Activated CD8-positive, alpha-beta memory T cell treated with anti-CD3 and anti-CD28 coated beads, Interleukin-2, amount 10 ng/mL, durations not matched to agents 7 days and 5 days (primary cell): ENCODE results near the gene CCDC9B. TPM values are rescaled to one million over a fixed set of nuclear protein-coding genes. Genes with fewer than 3 reads are reported as not detected.
A peak's percentile ranks its signal among the peaks of the same experiment; 100 is the strongest.

Experiments
- ATAC-seq: fragments of 150-1000 bp; cut with Tn5 transposase; one replicate; pipeline ENCODE4 v1.10.0; 2021; ENCODE audit warnings: moderate library complexity
- CTCF ChIA-PET: fragments of 350-600 bp; sonication (Branson Sonifier 250); formaldehyde crosslinking; loops from one replicate; lab custom pipeline; 2021; ENCODE audit warnings: antibody characterized with exemption; lab: Charles Lee
- DNase-seq: peaks from one replicate; pipeline ENCODE4 v3.0.0-alpha.2; 2020
- H3K27ac Mint-ChIP-seq: one replicate; pipeline ENCODE4 v1.8.0; 2021; ENCODE audit warnings: mild to moderate bottlenecking, mixed read lengths
- H3K27me3 Mint-ChIP-seq: one replicate; pipeline ENCODE4 v1.8.0; 2021; ENCODE audit warnings: mixed read lengths
- H3K36me3 Mint-ChIP-seq: one replicate; pipeline ENCODE4 v1.8.0; 2021; ENCODE audit warnings: mild to moderate bottlenecking, mixed read lengths
- H3K4me1 Mint-ChIP-seq: one replicate; pipeline ENCODE4 v1.8.0; 2021; ENCODE audit warnings: mixed read lengths
- H3K4me3 Mint-ChIP-seq: one replicate; pipeline ENCODE4 v1.8.0; 2021; ENCODE audit warnings: mild to moderate bottlenecking, moderate library complexity, mixed read lengths
- H3K9me3 Mint-ChIP-seq: one replicate; pipeline ENCODE4 v1.8.0; 2022; ENCODE audit warnings: low read depth, mixed read lengths
- total RNA-seq, 2 experiments: library from RNA; stranded (reverse); gene quantifications; one replicate each; pipeline ENCODE4 v1.2.3, GENCODE V29; 2021

Gene CCDC9B
- total RNA-seq, 2 experiments from 2014 or later: 0.45 to 1.5 TPM

GRCh38 chr15:40360015-40360414 is 19.3 kb upstream of the CCDC9B start:
- ATAC-seq (no peak), DNase-seq (no peak)
- Mint-ChIP-seq H3K27ac (no peak overlapping the region), H3K27me3 (peaks cover 9% of the 10 kb centered on the region), H3K9me3 (no peaks in the 10 kb centered on the region), H3K4me3 (no peak overlapping the region), H3K4me1 (peaks cover 9% of the 10 kb centered on the region), H3K36me3 (no peaks in the 10 kb centered on the region)
- CTCF ChIA-PET: interaction anchor here (0.6 to 6.5 kb wide), 4 partner anchors 17 to 81 kb away, joined by 4 to 49 read pairs (median 4); no protein-coding TSS in a partner anchor

- DNase-seq: peak; percentile 67
- CTCF ChIA-PET: interaction anchor here (0.7 to 6.5 kb wide), 9 partner anchors 8 to 84 kb away, joined by 3 to 49 read pairs (median 4); partner anchors contain the start of gene INAFM2
- H3K27ac Mint-ChIP-seq: no peak overlapping the region
- no peaks in the 10 kb centered on the region for H3K36me3 Mint-ChIP-seq
- peaks cover 9% of the 10 kb centered on the region for H3K4me1 Mint-ChIP-seq
- peak overlapping the region; percentile 68 for H3K4me3 Mint-ChIP-seq
- ATAC-seq: peak; percentile 58
- peaks cover 10% of the 10 kb centered on the region for H3K27me3 Mint-ChIP-seq
- no peaks in the 10 kb centered on the region for H3K9me3 Mint-ChIP-seq
These were observed 18.0 kb upstream of the CCDC9B start for GRCh38 chr15:40358471-40359353.

- Mint-ChIP-seq H3K9me3 (no peaks in the 10 kb centered on the region), H3K4me3 (peak within 1 kb of the TSS; percentile 70), H3K27me3 (peaks cover 10% of the 10 kb centered on the region), H3K27ac (no peak within 1 kb of the TSS), H3K4me1 (peaks cover 9% of the 10 kb centered on the region), H3K36me3 (no peaks in the 10 kb centered on the region)
- DNase-seq: peak; percentile 89
- CTCF ChIA-PET: interaction anchor here (0.7 to 6.5 kb wide), 13 partner anchors 9 to 322 kb away, joined by 3 to 49 read pairs (median 3); partner anchors contain the start of gene INAFM2
- ATAC-seq: peak; percentile 93
These were observed 17.2 kb upstream of the CCDC9B start, which contains the start of gene DISP2 for GRCh38 chr15:40357723-40358470. Gene DISP2, plus strand, starts transcription at chr15:40358219. Its CDS starts 103 bp downstream, at chr15:40358322.

- H3K27me3 Mint-ChIP-seq: peaks cover 10% of the 10 kb centered on the region
- H3K4me1 Mint-ChIP-seq: peaks cover 9% of the 10 kb centered on the region
- H3K9me3 Mint-ChIP-seq: no peaks in the 10 kb centered on the region
- DNase-seq: no peak
- no peaks in the 10 kb centered on the region for H3K36me3 Mint-ChIP-seq
- no peak for ATAC-seq
- CTCF ChIA-PET: interaction anchor here (0.9 to 6.5 kb wide), 10 partner anchors 10 to 322 kb away, joined by 3 to 49 read pairs (median 4); partner anchors contain the start of gene INAFM2
- H3K4me3 Mint-ChIP-seq: no peak overlapping the region
- no peak overlapping the region for H3K27ac Mint-ChIP-seq
These were observed 16.5 kb upstream of the CCDC9B start for GRCh38 chr15:40357246-40357645.

- H3K27me3 Mint-ChIP-seq: peaks cover 10% of the 10 kb centered on the region
- CTCF ChIA-PET: interaction anchor here (1.0 to 6.5 kb wide), 5 partner anchors 11 to 77 kb away, joined by 3 to 49 read pairs (median 6); no protein-coding TSS in a partner anchor
- no peak overlapping the region for H3K4me3 Mint-ChIP-seq
- H3K9me3 Mint-ChIP-seq: no peaks in the 10 kb centered on the region
- no peak overlapping the region for H3K27ac Mint-ChIP-seq
- ATAC-seq: no peak
- peaks cover 9% of the 10 kb centered on the region for H3K4me1 Mint-ChIP-seq
- no peaks in the 10 kb centered on the region for H3K36me3 Mint-ChIP-seq
- DNase-seq: no peak
These were observed 15.3 kb upstream of the CCDC9B start for GRCh38 chr15:40355976-40356585.

GRCh38 chr15:40354408-40355171 is 13.9 kb upstream of the CCDC9B start:
- CTCF ChIA-PET: interaction anchor here (0.8 to 6.5 kb wide), 9 partner anchors 10 to 75 kb away, joined by 3 to 49 read pairs (median 3); partner anchors contain the start of gene IVD
- DNase-seq (no peak), ATAC-seq (no peak)
- no peaks in the 10 kb centered on the region for H3K36me3 Mint-ChIP-seq
- peaks cover 10% of the 10 kb centered on the region for H3K27me3 Mint-ChIP-seq
- H3K4me1 Mint-ChIP-seq: peaks cover 9% of the 10 kb centered on the region
- H3K9me3 Mint-ChIP-seq: no peaks in the 10 kb centered on the region
- H3K27ac Mint-ChIP-seq: no peak overlapping the region
- H3K4me3 Mint-ChIP-seq: no peak overlapping the region

GRCh38 chr15:40353697-40354096 is 13.0 kb upstream of the CCDC9B start:
- Mint-ChIP-seq H3K4me3 (no peak overlapping the region), H3K9me3 (no peaks in the 10 kb centered on the region), H3K4me1 (peaks cover 3% of the 10 kb centered on the region), H3K27me3 (peaks cover 10% of the 10 kb centered on the region), H3K36me3 (no peaks in the 10 kb centered on the region), H3K27ac (no peak overlapping the region)
- DNase-seq (no peak), ATAC-seq (no peak)
- CTCF ChIA-PET: interaction anchor here (1.1 to 5.7 kb wide), 5 partner anchors 9 to 50 kb away, joined by 3 to 47 read pairs (median 10); no protein-coding TSS in a partner anchor

- no peaks in the 10 kb centered on the region for H3K4me1 Mint-ChIP-seq
- CTCF ChIA-PET: interaction anchor here (1.2 to 5.1 kb wide), 4 partner anchors 8 to 70 kb away, joined by 3 to 38 read pairs (median 8); no protein-coding TSS in a partner anchor
- ATAC-seq: no peak
These were observed 11.7 kb upstream of the CCDC9B start for GRCh38 chr15:40352281-40352901.

GRCh38 chr15:40349163-40349562 is 8.4 kb upstream of the CCDC9B start:
- Mint-ChIP-seq H3K9me3 (no peaks in the 10 kb centered on the region), H3K36me3 (no peaks in the 10 kb centered on the region), H3K4me1 (no peaks in the 10 kb centered on the region), H3K27ac (no peak overlapping the region), H3K4me3 (no peak overlapping the region), H3K27me3 (no peaks in the 10 kb centered on the region)
- CTCF ChIA-PET: interaction anchor here (0.7 to 4.5 kb wide), 4 partner anchors 9 to 73 kb away, joined by 3 to 24 read pairs (median 4); no protein-coding TSS in a partner anchor
- DNase-seq: no peak
- ATAC-seq: no peak

More at GRCh38 chr15:40352281-40352901, 11.7 kb upstream of the CCDC9B start:
- DNase-seq: no peak
- Mint-ChIP-seq H3K27ac (no peak overlapping the region), H3K27me3 (peaks cover 10% of the 10 kb centered on the region), H3K4me3 (no peak overlapping the region), H3K9me3 (no peaks in the 10 kb centered on the region), H3K36me3 (no peaks in the 10 kb centered on the region)

GRCh38 chr15:40348474-40348870 is 7.7 kb upstream of the CCDC9B start:
- no peaks in the 10 kb centered on the region for H3K27me3 Mint-ChIP-seq
- no peak for DNase-seq
- ATAC-seq: no peak
- H3K4me3 Mint-ChIP-seq: no peak overlapping the region
- H3K4me1 Mint-ChIP-seq: no peaks in the 10 kb centered on the region
- no peaks in the 10 kb centered on the region for H3K9me3 Mint-ChIP-seq
- no peaks in the 10 kb centered on the region for H3K36me3 Mint-ChIP-seq
- H3K27ac Mint-ChIP-seq: no peak overlapping the region
- CTCF ChIA-PET: interaction anchor here (0.7 to 4.5 kb wide), 4 partner anchors 8 to 74 kb away, joined by 3 to 24 read pairs (median 4); no protein-coding TSS in a partner anchor

- H3K4me1 Mint-ChIP-seq: no peaks in the 10 kb centered on the region
- no peak overlapping the region for H3K4me3 Mint-ChIP-seq
- H3K9me3 Mint-ChIP-seq: no peaks in the 10 kb centered on the region
- no peaks in the 10 kb centered on the region for H3K36me3 Mint-ChIP-seq
- no peak for ATAC-seq
- CTCF ChIA-PET: interaction anchor here (1.8 to 4.5 kb wide), 2 partner anchors 10 to 74 kb away, joined by 5 to 24 read pairs; no protein-coding TSS in a partner anchor
- DNase-seq: no peak
- H3K27ac Mint-ChIP-seq: no peak overlapping the region
- no peaks in the 10 kb centered on the region for H3K27me3 Mint-ChIP-seq
These were observed 7.1 kb upstream of the CCDC9B start for GRCh38 chr15:40347559-40348473.
